GM21360 (cell line): ENCODE data around the gene TNNI3.
"Not testable (repeated sequence)": the region's sequence is repeated elsewhere in the genome, so short reads cannot be mapped to it uniquely, and the experiment has no call there.

Source experiments
- ATAC-seq: cut with Tn5 transposase; IDR thresholded peaks from one replicate; pipeline ENCODE4 v1.9.1; 2021; ENCODE audit warnings: mild to moderate bottlenecking, moderate library complexity; ENCODE audit not compliant: unreplicated experiment

The TNNI3 gene

DNA sequence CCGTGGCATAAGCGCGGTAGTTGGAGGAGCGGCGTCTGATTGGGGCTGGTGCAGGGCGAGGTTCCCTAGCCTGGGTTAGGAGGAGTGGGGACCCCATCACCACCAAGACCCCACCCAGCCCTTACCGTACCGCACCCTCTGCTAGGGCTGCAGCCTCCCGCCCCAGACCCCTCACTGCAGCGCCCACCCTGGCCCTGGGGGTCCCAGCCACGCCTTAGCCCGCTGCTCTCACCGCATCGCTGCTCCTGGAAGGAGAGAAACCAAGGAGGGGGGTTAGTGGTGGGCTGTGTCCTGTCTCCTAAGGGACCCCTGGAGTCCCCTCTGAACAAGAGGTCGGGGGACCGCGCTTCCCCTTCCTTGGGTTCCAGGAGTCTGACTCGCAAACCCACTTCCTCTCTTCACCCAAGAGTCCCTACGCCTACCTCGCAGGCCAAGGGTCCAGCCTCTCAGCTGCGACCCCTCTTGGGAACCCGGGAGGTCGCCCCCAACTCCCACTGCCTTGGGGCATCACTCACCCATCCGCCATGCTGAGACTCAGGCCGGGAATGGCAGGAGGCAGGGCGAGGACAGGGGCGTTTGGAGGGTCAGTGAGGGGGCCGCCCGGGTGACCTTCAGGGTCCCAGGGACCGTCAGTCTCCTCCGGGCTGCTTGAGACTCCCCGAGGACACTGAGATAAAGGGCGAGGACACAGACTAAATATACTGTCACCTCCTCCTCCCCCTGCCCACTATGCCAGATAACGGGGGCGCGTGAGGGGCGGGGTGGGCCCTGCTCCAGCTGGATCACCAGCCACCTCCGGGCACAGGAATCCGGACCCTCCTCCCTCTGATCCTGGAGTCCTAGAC, at the start of gene TNNI3:
Gene TNNI3 (minus strand): TSS at position 669 of the 845 bp plus-strand sequence. CDS start 143 bp downstream, at position 526.
- no peak for ATAC-seq

DNA sequence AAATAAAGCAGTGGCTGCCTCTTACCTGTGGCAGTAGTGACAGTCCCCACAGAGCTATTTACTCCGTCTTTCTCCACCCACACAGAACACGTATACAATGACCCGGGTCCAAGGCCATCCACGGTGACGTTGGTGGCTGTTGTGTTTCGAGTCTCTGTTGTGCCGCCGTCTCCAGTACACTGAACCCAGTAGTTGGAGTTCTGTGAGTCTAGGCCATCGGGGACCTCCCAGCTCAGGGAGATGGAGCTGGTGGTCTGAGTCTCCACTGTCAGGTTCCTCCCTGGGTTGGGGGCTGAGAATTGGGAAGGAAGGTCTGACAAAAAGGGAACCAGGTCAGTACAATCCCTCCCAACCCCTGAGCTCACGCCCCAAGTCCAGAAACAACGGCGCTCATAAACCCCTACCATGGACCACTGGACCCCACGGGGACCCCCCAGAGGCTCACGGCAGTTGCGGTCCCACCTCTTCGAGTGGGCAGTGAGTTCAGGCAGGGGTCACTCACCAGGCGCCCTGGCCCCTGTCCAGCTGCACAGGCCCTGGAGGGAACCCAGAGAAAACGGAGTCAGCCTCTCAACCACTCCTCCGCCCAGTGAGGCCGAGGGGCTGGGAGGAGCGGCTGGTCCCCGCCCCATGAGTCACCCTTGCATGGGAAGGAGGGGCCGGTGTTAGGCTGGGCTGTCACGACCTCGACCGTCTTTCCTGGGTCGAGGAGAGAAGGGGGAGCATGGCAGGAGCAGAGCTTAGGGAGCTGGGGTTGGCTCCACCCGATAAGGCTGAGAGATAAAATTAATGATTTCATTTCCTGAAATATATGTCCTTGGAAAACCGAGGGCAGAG, 49.4 kb upstream of the TNNI3 start:
- no peak for ATAC-seq

GRCh38 chr19:55202199-55202598, 44.7 kb upstream of the TNNI3 start:
- not testable (repeated sequence) for ATAC-seq

- ATAC-seq: no peak
Measured at GRCh38 chr19:55199620-55200204, 42.2 kb upstream of the TNNI3 start.

DNA sequence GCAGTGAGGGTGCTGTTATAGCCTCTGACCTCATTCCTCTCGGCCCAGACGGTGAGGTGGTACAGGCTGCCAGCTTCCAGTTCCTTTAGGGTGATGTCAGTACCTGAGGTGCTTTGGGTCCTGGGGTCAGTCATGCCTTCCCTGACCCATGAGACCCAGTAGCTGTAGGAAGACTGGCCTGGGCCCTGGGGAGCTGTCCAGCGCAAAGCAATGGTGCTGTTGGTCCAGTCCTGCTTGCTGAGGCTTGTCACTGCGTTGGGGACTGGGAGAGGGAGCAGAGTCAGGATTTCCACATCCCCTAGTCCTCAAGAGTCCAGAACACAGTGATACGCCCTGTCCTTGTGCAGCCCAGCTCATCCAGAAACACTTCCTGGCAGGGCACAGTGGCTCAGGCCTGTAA, 41.1 kb upstream of the TNNI3 start:
- ATAC-seq: no peak

GRCh38 chr19:55197528-55197927, 40.0 kb upstream of the TNNI3 start:
- ATAC-seq: no peak

- ATAC-seq: no peak
Measured at GRCh38 chr19:55196803-55197202, 39.3 kb upstream of the TNNI3 start.

- no peak for ATAC-seq
Measured at GRCh38 chr19:55193481-55193880, 35.9 kb upstream of the TNNI3 start.

DNA sequence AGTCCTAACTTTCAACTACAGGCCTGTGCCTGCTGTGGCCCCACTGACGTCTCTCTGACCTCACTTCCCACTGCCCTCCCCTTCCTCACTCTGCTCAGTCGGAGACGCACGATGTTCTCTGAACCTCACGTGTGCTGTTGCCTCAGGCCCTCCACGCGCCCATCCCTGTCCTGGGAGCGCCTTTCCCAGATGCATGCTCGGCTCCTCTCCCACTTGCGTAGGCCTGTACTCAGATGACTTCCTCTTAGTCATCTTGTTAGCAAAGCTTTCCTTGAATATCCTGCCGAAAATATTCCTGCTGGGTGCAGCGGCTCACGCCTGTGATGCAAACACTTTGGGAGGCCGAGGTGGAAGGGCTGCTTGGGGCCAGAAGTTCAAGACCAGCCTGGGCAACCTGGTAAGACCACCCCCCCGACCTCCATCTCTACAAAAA, 31.9 kb upstream of the TNNI3 start:
- no peak for ATAC-seq

GRCh38 chr19:55188625-55189024, 31.1 kb upstream of the TNNI3 start:
- no peak for ATAC-seq

- ATAC-seq: no peak
Measured at GRCh38 chr19:55186080-55186479, 28.5 kb upstream of the TNNI3 start.

GRCh38 chr19:55181740-55182139, 24.2 kb upstream of the TNNI3 start:
- no peak for ATAC-seq

GRCh38 chr19:55179606-55180484, 22.3 kb upstream of the TNNI3 start, which contains the start of gene SYT5:
TSS of gene SYT5 (minus strand) at chr19:55180289. CDS start at chr19:55179041, 1,248 bp downstream.
- no peak for ATAC-seq

DNA sequence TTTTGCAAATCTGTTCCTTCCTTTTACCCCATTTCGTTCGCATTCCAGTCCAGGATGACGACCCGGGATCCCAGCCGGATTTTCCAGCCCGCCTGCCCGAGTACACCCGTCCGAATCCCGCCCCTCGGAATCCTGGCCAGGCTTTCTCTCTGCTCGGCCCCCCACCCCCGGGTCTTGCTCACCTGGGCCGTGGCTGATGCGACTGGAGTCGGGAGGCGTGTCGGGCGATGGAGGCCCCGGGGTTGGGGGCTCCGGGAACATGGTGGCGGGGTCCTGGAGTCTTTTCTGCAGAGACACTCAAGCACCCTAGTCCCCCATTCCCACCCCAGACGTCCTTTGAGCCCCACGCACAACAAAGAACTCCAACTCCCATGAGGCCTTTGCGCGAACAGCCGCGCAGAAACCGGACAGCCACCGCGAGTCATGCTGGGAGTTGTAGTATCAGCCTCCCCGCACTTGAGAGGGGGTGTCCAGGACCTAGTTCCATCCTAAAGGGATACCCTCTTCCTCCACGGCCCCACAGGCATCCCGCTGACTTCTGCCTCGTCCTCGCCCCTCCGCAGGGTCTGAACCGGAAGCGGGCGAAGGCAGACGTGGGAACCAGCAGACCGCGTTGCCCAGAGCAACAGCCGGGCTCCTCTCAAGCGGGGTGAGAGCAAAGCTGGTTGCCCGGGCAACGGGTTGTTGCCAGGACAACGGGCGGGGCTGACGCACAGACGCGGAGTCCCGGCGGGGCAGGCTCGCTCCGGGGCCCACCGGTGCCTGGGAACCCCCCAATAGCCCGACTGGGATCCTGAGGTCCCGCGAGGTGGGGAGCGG, 21.5 kb upstream of the TNNI3 start:
- peak; percentile 70 for ATAC-seq

DNA sequence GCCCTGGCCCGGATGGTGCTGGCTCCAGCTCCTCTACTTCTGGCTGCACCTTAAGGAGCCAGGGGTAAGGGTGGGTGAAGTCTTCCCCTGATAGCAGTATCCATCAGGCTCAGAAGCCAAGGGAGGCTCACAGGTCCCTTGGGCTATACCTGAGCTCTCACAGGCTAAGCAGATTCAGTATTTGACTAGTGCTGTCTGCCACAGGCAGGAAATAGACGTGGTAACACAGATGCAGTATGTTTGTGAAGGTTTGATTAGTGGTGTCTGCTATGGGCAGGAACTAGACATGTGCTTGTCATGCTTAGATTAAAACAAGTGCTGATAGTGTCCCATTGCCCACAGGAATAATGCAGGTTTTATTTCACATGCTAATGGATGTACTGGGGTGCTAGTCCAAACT, 18.5 kb upstream of the TNNI3 start:
- ATAC-seq: no peak

GRCh38 chr19:55175117-55175867, 17.8 kb upstream of the TNNI3 start:
- no peak for ATAC-seq

- no peak for ATAC-seq
Measured at GRCh38 chr19:55174425-55175116, 17.0 kb upstream of the TNNI3 start.

DNA sequence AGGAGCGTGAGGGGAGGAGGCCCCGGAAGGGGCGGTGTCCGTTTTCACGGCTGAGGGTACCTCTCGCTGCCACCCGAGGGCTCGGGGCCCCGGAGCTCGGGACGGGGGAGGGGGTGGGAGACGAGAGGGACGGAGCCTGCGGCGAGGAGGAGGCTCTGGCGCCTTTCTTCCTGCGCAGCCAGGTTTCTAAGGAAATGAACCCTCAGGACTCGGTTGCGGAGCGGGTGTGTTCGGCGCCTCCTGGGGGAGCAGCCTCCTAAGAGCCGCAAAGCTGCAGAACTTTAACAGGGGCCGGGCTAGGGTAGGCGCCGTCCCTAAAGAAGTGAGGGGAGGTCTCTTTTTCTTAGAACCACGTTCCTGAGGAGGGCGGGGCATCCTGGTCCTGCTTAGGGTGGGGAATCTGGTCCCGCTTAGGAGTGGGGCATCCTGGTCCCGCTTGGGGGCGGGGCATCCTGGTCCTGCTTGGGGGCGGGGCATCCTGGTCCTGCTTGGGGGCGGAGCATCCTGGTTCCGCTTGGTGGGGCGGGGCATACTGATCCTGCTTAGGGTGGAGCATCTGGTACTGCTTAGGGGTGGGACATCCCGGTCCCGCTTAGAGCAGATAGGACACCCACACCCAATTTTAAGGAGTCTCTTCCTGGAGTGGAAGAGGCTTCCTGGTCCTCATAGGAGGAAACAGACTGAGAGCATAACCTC, 16.3 kb upstream of the TNNI3 start:
- ATAC-seq: no peak
